ENCODE measurements around the gene RALGAPA2.

The RALGAPA2 gene

GRCh38 chr20:20712474-20713243 lies at the start of gene RALGAPA2:
Gene RALGAPA2, minus strand, starts transcription at chr20:20712644. Its CDS starts 164 bp downstream, at chr20:20712480.
- Histone ChIP-seq H3K9ac (ENCODE audit: low read depth, low read length) (peak within 1 kb of the TSS; percentile 55), H3K36me3 (ENCODE audit: control insufficient read depth, insufficient read depth, low read length) (no peaks in the 10 kb centered on the region), H3K4me3 (ENCODE audit: low read depth, low read length) (peak within 1 kb of the TSS; percentile 73), H3K27me3 (ENCODE audit: control insufficient read depth, insufficient read depth, low read length) (no peaks in the 10 kb centered on the region), H3K9me3 (ENCODE audit: control insufficient read depth, insufficient read depth, low read length) (no peaks in the 10 kb centered on the region), H3K4me1 (ENCODE audit: control insufficient read depth, insufficient read depth, low read length) (peaks cover 7% of the 10 kb centered on the region)

GRCh38 chr20:20761301-20761700 lies 48.9 kb upstream of the RALGAPA2 start:
- H3K4me3 ChIP-seq (ENCODE audit: low read depth, low read length) = no peak overlapping the region
- no peaks in the 10 kb centered on the region for H3K27me3 ChIP-seq (ENCODE audit: control insufficient read depth, insufficient read depth, low read length)
- no peaks in the 10 kb centered on the region for H3K4me1 ChIP-seq (ENCODE audit: control insufficient read depth, insufficient read depth, low read length)
- H3K9ac ChIP-seq (ENCODE audit: low read depth, low read length) = no peak overlapping the region
- no peaks in the 10 kb centered on the region for H3K9me3 ChIP-seq (ENCODE audit: control insufficient read depth, insufficient read depth, low read length)
- no peaks in the 10 kb centered on the region for H3K36me3 ChIP-seq (ENCODE audit: control insufficient read depth, insufficient read depth, low read length)

- Histone ChIP-seq H3K4me1 (ENCODE audit: control insufficient read depth, insufficient read depth, low read length) (no peaks in the 10 kb centered on the region), H3K27me3 (ENCODE audit: control insufficient read depth, insufficient read depth, low read length) (no peaks in the 10 kb centered on the region), H3K36me3 (ENCODE audit: control insufficient read depth, insufficient read depth, low read length) (no peaks in the 10 kb centered on the region), H3K9me3 (ENCODE audit: control insufficient read depth, insufficient read depth, low read length) (no peaks in the 10 kb centered on the region), H3K9ac (ENCODE audit: low read depth, low read length) (no peak overlapping the region), H3K4me3 (ENCODE audit: low read depth, low read length) (no peak overlapping the region)
Observed at GRCh38 chr20:20759132-20759531, 46.7 kb upstream of the RALGAPA2 start.

GRCh38 chr20:20755674-20756319 lies 43.4 kb upstream of the RALGAPA2 start:
- Histone ChIP-seq H3K4me3 (ENCODE audit: low read depth, low read length) (no peak overlapping the region), H3K36me3 (ENCODE audit: control insufficient read depth, insufficient read depth, low read length) (no peaks in the 10 kb centered on the region), H3K27me3 (ENCODE audit: control insufficient read depth, insufficient read depth, low read length) (no peaks in the 10 kb centered on the region), H3K9me3 (ENCODE audit: control insufficient read depth, insufficient read depth, low read length) (no peaks in the 10 kb centered on the region), H3K4me1 (ENCODE audit: control insufficient read depth, insufficient read depth, low read length) (no peaks in the 10 kb centered on the region), H3K9ac (ENCODE audit: low read depth, low read length) (no peak overlapping the region)

GRCh38 chr20:20755231-20755630 lies 42.8 kb upstream of the RALGAPA2 start:
- H3K4me3 ChIP-seq (ENCODE audit: low read depth, low read length) = no peak overlapping the region
- no peak overlapping the region for H3K9ac ChIP-seq (ENCODE audit: low read depth, low read length)
- no peaks in the 10 kb centered on the region for H3K9me3 ChIP-seq (ENCODE audit: control insufficient read depth, insufficient read depth, low read length)
- no peaks in the 10 kb centered on the region for H3K4me1 ChIP-seq (ENCODE audit: control insufficient read depth, insufficient read depth, low read length)
- no peaks in the 10 kb centered on the region for H3K36me3 ChIP-seq (ENCODE audit: control insufficient read depth, insufficient read depth, low read length)
- no peaks in the 10 kb centered on the region for H3K27me3 ChIP-seq (ENCODE audit: control insufficient read depth, insufficient read depth, low read length)

- Histone ChIP-seq H3K36me3 (ENCODE audit: control insufficient read depth, insufficient read depth, low read length) (no peaks in the 10 kb centered on the region), H3K9ac (ENCODE audit: low read depth, low read length) (no peak overlapping the region), H3K9me3 (ENCODE audit: control insufficient read depth, insufficient read depth, low read length) (no peaks in the 10 kb centered on the region), H3K27me3 (ENCODE audit: control insufficient read depth, insufficient read depth, low read length) (no peaks in the 10 kb centered on the region), H3K4me1 (ENCODE audit: control insufficient read depth, insufficient read depth, low read length) (no peaks in the 10 kb centered on the region), H3K4me3 (ENCODE audit: low read depth, low read length) (no peak overlapping the region)
Observed at GRCh38 chr20:20754714-20755113, 42.3 kb upstream of the RALGAPA2 start.

GRCh38 chr20:20752712-20753111 lies 40.3 kb upstream of the RALGAPA2 start:
- Histone ChIP-seq H3K9ac (ENCODE audit: low read depth, low read length) (no peak overlapping the region), H3K9me3 (ENCODE audit: control insufficient read depth, insufficient read depth, low read length) (no peaks in the 10 kb centered on the region), H3K36me3 (ENCODE audit: control insufficient read depth, insufficient read depth, low read length) (no peaks in the 10 kb centered on the region), H3K4me3 (ENCODE audit: low read depth, low read length) (no peak overlapping the region), H3K27me3 (ENCODE audit: control insufficient read depth, insufficient read depth, low read length) (no peaks in the 10 kb centered on the region), H3K4me1 (ENCODE audit: control insufficient read depth, insufficient read depth, low read length) (no peaks in the 10 kb centered on the region)

GRCh38 chr20:20747298-20747697 lies 34.9 kb upstream of the RALGAPA2 start:
- H3K9ac ChIP-seq (ENCODE audit: low read depth, low read length) = no peak overlapping the region
- no peaks in the 10 kb centered on the region for H3K27me3 ChIP-seq (ENCODE audit: control insufficient read depth, insufficient read depth, low read length)
- H3K4me3 ChIP-seq (ENCODE audit: low read depth, low read length) = no peak overlapping the region
- H3K4me1 ChIP-seq (ENCODE audit: control insufficient read depth, insufficient read depth, low read length) = peaks cover 15% of the 10 kb centered on the region
- no peaks in the 10 kb centered on the region for H3K36me3 ChIP-seq (ENCODE audit: control insufficient read depth, insufficient read depth, low read length)
- H3K9me3 ChIP-seq (ENCODE audit: control insufficient read depth, insufficient read depth, low read length) = no peaks in the 10 kb centered on the region

GRCh38 chr20:20744170-20744725 lies 31.8 kb upstream of the RALGAPA2 start:
- no peaks in the 10 kb centered on the region for H3K27me3 ChIP-seq (ENCODE audit: control insufficient read depth, insufficient read depth, low read length)
- H3K36me3 ChIP-seq (ENCODE audit: control insufficient read depth, insufficient read depth, low read length) = no peaks in the 10 kb centered on the region
- peaks cover 15% of the 10 kb centered on the region for H3K4me1 ChIP-seq (ENCODE audit: control insufficient read depth, insufficient read depth, low read length)
- no peak overlapping the region for H3K4me3 ChIP-seq (ENCODE audit: low read depth, low read length)
- H3K9ac ChIP-seq (ENCODE audit: low read depth, low read length) = peak overlapping the region; percentile 26
- H3K9me3 ChIP-seq (ENCODE audit: control insufficient read depth, insufficient read depth, low read length) = no peaks in the 10 kb centered on the region

- no peaks in the 10 kb centered on the region for H3K36me3 ChIP-seq (ENCODE audit: control insufficient read depth, insufficient read depth, low read length)
- no peaks in the 10 kb centered on the region for H3K9me3 ChIP-seq (ENCODE audit: control insufficient read depth, insufficient read depth, low read length)
- H3K4me1 ChIP-seq (ENCODE audit: control insufficient read depth, insufficient read depth, low read length) = peaks cover 15% of the 10 kb centered on the region
- no peaks in the 10 kb centered on the region for H3K27me3 ChIP-seq (ENCODE audit: control insufficient read depth, insufficient read depth, low read length)
- H3K9ac ChIP-seq (ENCODE audit: low read depth, low read length) = peak overlapping the region; percentile 26
- H3K4me3 ChIP-seq (ENCODE audit: low read depth, low read length) = no peak overlapping the region
Observed at GRCh38 chr20:20743511-20744169, 31.2 kb upstream of the RALGAPA2 start.

GRCh38 chr20:20741087-20742045 lies 28.9 kb upstream of the RALGAPA2 start:
- Histone ChIP-seq H3K9ac (ENCODE audit: low read depth, low read length) (no peak overlapping the region), H3K36me3 (ENCODE audit: control insufficient read depth, insufficient read depth, low read length) (no peaks in the 10 kb centered on the region), H3K4me1 (ENCODE audit: control insufficient read depth, insufficient read depth, low read length) (peaks cover 15% of the 10 kb centered on the region), H3K4me3 (ENCODE audit: low read depth, low read length) (no peak overlapping the region), H3K27me3 (ENCODE audit: control insufficient read depth, insufficient read depth, low read length) (no peaks in the 10 kb centered on the region), H3K9me3 (ENCODE audit: control insufficient read depth, insufficient read depth, low read length) (no peaks in the 10 kb centered on the region)
